GOT3 (cell line): ENCODE data around the gene CHTF18.
"Not testable (repeated sequence)": the region's sequence is repeated elsewhere in the genome, so short reads cannot be mapped to it uniquely, and the experiment has no call there.

ENCODE experiments used
- DNase-seq: peaks from one replicate; lab custom pipeline; 2025; ENCODE audit warnings: mixed read lengths; lab: John Stamatoyannopoulos, UW

Gene CHTF18

GRCh38 chr16:776298-776697, 12.1 kb upstream of the CHTF18 start:
- DNase-seq: not testable (repeated sequence)

DNA sequence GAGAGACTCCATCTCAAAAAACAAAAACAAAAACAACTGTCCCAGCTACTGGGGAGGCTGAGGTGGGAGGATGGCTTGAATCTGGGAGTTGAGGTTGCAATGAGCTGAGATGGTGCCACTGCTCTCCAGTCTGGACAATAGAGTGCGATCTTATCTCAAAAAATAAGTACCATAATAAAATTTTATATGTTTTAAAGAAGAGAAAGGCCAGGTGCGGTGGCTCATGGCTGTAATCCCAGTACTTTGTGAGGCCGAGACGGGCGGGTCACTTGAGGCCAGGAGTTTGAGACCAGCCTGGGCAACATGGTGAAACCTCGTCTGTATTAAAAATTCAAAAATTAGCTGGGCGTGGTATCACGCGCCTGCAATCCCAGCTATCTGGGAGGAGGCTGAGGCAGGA, 11.6 kb upstream of the CHTF18 start:
- DNase-seq: no peak

DNA sequence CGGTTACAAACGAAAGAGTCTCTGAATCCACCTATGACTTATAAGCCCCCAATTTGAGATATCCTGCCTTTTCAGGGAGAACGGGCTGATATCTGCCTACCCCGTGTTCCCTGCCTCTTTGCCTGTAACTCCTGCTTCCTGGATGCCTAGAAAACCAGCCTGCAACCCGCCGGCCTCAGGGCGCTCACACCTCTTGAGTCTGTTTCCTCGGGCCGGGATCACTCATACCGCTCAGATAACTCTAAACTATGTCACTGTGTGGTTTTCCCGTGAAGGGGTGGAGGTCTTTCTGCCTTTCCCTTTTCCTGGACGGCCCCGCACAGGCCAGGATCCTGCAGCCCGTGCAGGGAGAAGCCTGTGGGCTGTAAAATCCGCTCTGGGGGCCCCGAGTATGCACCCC, 10.6 kb upstream of the CHTF18 start:
- DNase-seq: no peak

DNA sequence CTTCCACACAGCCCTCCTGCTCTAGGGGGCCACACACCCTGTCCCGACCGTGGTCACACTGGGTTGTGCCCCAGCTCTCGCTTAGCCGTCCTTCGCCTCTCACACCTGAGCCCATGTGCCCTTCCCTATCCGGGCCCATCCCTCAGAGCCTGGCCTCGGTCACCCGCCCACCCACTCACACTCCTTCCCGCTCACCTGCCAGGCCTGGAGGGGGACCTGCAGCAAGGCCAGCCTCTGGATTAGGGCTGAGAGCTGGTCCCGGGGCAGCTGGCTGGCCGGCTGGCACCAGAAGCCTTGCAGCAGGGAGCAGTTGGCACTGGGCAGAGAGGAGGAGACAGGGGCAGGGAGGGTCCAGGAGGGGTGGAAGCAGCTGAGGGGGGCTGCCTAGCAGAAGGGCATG, 10.0 kb upstream of the CHTF18 start:
- no peak for DNase-seq

- DNase-seq: no peak
Observed at GRCh38 chr16:778909-779527, 9.4 kb upstream of the CHTF18 start.

DNA sequence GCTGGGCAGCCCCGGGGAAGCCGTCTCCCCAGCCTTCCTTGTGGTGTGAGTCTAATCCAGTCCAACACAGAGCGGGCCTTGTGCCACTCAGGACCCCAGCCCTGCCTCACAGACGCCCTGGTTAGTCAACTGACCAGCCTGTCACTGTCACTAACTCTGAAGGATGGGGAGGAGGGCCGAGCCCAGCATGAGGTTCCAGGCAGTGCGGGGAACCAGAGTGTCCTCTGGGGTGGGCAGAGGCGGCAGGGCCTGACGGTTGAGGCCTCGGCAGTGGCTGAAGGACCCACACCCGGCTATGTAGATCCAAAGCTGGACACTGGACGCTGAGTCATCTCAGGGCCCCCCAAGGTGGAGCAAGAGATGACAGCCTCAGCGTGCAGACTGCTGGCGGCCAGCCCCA, 8.9 kb upstream of the CHTF18 start:
- no peak for DNase-seq

DNA sequence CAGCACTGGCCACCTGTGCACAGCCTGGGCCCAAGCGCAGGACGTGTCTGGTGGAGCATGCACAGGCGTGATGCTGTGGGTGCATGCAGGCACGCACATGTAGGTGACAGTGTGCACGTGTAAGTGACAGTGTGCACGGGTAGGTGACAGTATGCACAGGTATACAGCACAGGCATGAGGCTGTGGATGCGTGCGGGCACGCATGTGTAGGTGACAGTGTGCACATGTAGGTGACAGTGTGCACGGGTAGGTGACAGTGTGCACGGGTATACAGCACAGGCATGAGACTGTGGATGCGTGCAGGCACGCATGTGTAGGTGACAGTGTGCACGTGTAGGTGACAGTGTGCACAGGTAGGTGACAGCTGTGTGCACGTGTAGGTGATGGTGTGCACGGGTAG, 8.1 kb upstream of the CHTF18 start:
- DNase-seq: no peak

- DNase-seq: no peak
Observed at GRCh38 chr16:781346-782010, 6.9 kb upstream of the CHTF18 start.

DNA sequence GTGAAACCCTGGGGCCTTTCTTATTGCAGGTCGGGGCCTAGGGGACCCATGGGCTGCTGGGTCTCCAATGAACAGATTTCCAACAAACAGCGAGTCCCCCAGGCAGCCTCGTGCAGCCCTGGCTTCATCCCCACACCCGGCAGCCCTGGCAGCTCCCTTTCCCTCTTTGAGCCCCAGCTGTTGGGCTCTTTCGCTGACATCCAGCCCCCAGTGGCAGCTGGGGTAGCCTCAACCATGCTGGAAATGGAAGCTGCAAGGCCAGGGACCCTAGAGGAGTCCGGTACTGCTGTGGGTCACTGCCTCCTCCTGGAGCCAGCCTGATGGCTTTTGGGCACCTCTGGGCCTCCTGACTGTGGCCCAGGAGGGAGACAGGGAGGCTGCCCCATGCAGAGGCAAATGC, 6.2 kb upstream of the CHTF18 start:
- DNase-seq: no peak

DNA sequence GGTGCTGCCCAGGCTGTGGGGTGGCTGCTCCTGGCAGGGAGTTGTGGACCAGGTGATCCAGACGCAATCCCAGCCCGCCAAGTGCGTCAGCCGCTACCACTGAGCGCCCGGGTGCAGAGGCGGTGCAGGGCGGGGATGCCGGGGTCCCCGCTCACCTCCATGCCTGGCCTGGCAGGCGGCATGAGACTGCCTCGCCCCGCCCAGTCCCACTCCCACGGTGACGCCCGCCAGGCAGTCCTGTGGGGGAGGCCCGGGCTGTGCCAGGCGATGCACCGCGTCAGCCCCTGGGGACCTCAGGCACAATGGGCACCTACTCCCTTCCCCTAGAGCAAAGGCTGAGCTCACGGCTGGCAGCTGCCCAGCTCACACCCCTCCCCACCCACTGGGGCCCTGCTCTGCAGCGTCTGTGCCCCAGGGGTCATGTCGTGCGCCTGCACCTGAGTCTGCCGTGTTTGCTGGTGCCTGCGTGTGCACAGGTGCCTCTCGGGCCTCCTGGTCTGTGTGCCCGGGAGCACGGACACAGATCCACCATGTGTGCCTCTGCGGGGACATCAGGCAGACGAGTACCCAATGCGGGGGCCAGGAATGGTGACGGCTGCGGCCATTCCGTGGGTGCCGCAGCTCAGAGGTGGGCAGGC, 5.5 kb upstream of the CHTF18 start:
- DNase-seq: no peak

DNA sequence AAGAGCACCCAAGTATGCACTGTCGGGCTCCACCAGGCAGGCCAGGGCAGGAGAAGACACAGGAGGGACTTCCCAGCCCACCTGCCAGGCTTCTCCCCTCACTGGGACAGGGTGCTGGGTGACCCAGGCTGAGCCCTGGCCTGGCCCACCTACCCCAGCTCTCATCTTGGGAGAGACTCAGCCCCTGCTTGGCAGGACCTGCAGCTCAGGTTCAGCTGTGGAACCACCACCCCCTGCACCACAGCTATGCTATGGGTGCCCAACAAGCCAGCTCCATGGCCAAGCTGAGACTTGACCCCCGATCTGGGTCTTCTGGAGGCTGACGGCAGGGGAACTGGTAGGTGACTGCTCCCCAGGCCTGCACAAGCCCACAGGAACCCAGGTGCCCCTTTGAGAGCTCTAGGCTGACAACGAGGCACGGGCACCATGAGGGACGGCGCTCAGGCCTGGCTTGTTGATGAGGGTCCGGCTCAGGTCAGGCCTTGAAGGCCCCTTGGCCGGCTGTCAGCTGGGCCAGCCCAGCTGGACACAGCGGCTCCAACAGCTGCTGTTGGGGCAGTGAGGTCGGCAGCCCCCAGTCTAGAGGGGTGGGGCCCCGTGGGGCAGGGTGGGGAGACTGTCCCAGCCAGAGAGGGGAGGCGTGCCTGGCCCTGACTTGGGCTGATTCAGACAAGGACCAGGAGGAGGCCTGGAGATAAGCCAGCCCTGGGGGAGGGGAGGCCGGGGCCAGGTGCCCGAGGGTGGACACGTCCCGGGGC, 4.8 kb upstream of the CHTF18 start:
- DNase-seq: no peak

- DNase-seq: no peak
Observed at GRCh38 chr16:784431-784830, 4.0 kb upstream of the CHTF18 start.

- no peak for DNase-seq
Observed at GRCh38 chr16:785563-786535, 2.6 kb upstream of the CHTF18 start.

DNA sequence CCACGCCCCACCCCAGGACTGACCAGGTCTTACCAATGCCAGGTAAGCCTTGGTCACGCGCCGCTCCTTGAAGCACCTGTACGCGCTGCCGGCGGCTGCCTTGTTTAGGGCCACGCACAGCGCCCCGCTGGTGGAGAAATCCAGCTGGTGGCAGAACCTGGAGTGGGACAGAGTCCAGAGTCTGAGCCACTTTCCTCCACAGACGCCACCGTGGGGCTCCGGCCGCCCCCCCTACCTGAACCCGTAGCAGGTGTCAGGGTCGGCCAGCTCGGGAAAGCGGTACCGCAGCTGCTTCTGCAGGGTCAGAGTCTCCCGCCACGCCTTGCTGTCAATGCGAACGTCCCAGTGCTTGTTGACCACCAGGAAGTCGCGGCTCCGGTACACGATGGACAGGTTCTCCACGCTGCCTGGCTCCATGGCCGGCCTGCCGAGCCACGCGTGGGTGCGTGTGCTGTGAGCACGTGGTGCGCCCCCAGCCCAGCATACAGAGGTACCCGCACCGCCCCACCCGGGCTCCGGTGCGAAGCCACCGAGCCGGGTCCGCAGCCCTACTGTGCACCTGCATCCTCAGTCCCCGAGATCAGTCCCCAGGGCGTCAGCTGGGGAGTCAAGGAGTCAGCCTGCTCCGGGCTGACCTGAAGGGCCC, 976 bp upstream of the CHTF18 start:
- DNase-seq: no peak

DNA sequence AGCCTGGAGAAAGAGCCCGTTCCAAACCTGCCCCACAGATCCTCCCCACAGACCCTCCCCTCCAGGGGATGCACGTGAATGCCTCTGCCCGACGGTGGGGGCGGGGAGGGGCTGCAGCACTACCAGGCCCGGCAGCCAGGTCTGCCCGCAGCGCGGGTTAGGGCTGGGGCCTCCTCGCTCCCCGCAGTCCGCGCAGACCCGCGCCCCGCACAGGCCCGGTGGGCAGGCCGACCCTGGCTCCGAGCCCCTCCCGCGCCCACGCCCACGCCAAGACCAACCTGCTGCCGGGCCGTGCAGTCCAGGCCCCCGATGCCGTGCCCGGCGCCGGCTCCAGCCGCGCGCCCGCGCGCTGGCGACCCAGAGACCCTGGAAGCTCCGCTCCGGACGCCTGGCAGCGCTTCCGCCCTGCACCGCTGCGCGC, 432 bp upstream of the CHTF18 start, which contains the start of gene RPUSD1:
Gene RPUSD1, minus strand, starts transcription at position 404 of the 421 bp plus-strand sequence. CDS start 644 bp downstream, outside the sequence.
- no peak for DNase-seq

GRCh38 chr16:789191-789850, 901 bp downstream of the CHTF18 start:
- DNase-seq: no peak

GRCh38 chr16:790086-790485, 1.7 kb downstream of the CHTF18 start:
- no peak for DNase-seq

DNA sequence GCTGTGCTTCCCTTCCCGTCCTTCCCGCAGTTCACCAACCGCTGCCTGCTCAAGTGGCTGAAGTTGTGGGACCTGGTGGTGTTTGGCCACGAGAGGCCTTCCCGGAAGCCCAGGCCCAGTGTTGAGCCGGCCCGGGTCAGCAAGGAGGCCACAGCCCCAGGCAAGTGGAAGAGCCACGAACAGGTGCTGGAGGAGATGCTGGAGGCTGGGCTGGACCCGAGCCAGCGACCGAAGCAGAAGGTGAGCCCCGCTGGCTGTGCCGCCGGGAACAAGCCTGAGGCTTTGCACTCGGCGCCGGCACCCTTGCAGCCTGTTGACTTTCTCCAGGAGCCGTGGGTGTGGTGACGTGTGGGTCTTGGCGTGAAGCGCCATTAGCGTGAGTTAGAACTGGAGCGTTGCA, 2.7 kb downstream of the CHTF18 start:
- no peak for DNase-seq

- no peak for DNase-seq
Observed at GRCh38 chr16:792221-792995, 4.0 kb downstream of the CHTF18 start.

DNA sequence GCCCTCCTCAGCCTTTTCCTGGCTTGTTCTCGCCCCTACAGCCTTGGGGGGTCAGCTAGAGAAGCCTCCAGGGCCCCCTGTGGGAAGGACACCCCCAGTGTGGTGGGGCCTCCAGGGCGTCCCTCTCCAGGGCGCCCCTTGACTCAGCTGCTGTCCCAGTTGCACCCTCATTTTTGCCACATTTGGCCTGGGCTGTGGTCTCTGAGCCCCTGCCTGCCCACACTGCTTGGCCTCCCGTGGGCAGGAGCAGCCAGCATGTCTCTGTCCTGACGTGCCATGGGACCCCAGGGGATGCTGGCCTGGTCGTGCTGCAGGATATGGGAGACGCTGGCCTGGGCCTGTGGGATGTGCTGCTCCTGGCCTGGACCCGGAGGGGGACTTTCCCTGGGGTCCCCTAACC, 5.0 kb downstream of the CHTF18 start:
- DNase-seq: no peak
